ENCODE measurements around the gene SLC9A9. TPM values are rescaled to one million over a fixed set of nuclear protein-coding genes. Genes with fewer than 3 reads are reported as not detected.

Gene SLC9A9
- total and polyA plus RNA-seq, 2 of the 8 experiments (the other 6 are each of a cell fraction or from before 2014, with no cell fraction given) = 0.48 to 1.1 TPM

DNA sequence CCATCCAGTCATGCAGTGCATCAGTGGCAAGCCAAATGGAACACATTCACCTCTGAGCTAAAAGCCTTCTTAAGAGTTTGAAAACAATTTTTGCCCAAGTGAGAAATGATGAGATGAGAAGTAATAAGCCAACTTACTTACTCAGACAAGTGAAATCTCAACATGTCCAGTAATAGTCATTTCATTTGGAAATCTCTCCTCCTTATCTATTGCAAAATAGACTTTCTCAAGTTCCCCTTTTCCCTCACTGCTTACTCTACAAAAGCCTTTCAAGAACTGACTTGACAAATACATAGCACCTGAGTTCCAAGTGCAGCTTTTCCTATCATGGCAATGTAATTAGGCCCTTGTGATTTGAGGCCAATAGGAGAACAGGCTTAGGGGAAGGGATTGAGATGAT, 282.3 kb downstream of the SLC9A9 start:
- no peaks in the 10 kb centered on the region for H3K79me1 ChIP-seq (ENCODE audit: low read depth, low read length)
- no peak overlapping the region for H3K27ac ChIP-seq (ENCODE audit: low read depth, low read length)
- ChIA-PET CTCF (ENCODE audit: partially characterized antibody) (interaction anchor here (0.6 kb wide), 1 partner anchor 216 kb away, joined by 3 read pairs; no protein-coding TSS in a partner anchor), POLR2A (ENCODE audit: partially characterized antibody) (no interaction called here)
- no peaks in the 10 kb centered on the region for H4K20me1 ChIP-seq (replicated peaks in 1 of 2; ENCODE audit: control insufficient read depth in 1 of 2, insufficient read depth in 2 of 2, low read length in 2 of 2)
- H4K8ac ChIP-seq (ENCODE audit: extremely low read depth, insufficient read depth, low read length) = no peak overlapping the region
- no peak overlapping the region for H3K56ac ChIP-seq (replicated peaks; ENCODE audit: insufficient read length, low read depth, low read length)
- H4K91ac ChIP-seq (replicated peaks; ENCODE audit: insufficient read length, low read length) = no peak overlapping the region
- peak overlapping the region; percentile 42; the same call in 1 of the 2 replicates for H2AFZ ChIP-seq (ENCODE audit: low read length)
- FAIRE-seq (no peak), DNase-seq (ENCODE audit: low read depth in 1 of 2, low spot score in 2 of 2) (no peak)
- no peak overlapping the region for H3K23ac ChIP-seq (ENCODE audit: insufficient read length)
- H3K79me2 ChIP-seq (ENCODE audit: control insufficient read depth in 1 of 2, insufficient read depth in 2 of 2, low read length in 2 of 2) = no peaks in the 10 kb centered on the region
- H2AK5ac ChIP-seq (ENCODE audit: low read depth, low read length) = no peak overlapping the region
- no peaks in the 10 kb centered on the region for H3K36me3 ChIP-seq (ENCODE audit: control insufficient read depth in 2 of 4, insufficient read depth in 4 of 4, low read length in 3 of 4)
- no peak overlapping the region for H2BK15ac ChIP-seq (ENCODE audit: low read length)
- H3K9ac ChIP-seq (replicated peaks in 1 of 4; ENCODE audit: extremely low read depth in 1 of 4, low read depth in 3 of 4, low read length in 3 of 4) = no peak overlapping the region
- no peak overlapping the region for H4K5ac ChIP-seq (ENCODE audit: insufficient read length, low read depth, low read length)
- H2BK20ac ChIP-seq (ENCODE audit: low read length) = no peak overlapping the region
- no peak overlapping the region for H3K18ac ChIP-seq (ENCODE audit: extremely low read depth, low read length)
- H3K4me3 ChIP-seq (ENCODE audit: extremely low read depth in 1 of 4, insufficient read depth in 2 of 4, low read depth in 3 of 4, low read length in 4 of 4) = no peak overlapping the region
- no peak for TF ChIP-seq GTF2F1 (IDR thresholded peaks at IDR 0.05; ENCODE audit: borderline replicate concordance, low read depth, low read length)
- TF ChIP-seq CBX8 (IDR thresholded peaks at IDR 0.05; ENCODE audit: borderline replicate concordance, low read depth, low read length) = no peak
- no peak for TF ChIP-seq YY1 (IDR thresholded peaks at IDR 0.05; ENCODE audit: low read depth, low read length)
- no peak for TF ChIP-seq SUZ12 (IDR thresholded peaks at IDR 0.05; ENCODE audit: low read length)
- TF ChIP-seq, protein P1, sequence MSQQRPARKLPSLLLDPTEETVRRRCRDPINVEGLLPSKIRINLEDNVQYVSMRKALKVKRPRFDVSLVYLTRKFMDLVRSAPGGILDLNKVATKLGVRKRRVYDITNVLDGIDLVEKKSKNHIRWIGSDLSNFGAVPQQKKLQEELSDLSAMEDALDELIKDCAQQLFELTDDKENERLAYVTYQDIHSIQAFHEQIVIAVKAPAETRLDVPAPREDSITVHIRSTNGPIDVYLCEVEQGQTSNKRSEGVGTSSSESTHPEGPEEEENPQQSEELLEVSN (IDR thresholded peaks at IDR 0.05) = no peak
- no peak for TF ChIP-seq EZH2 (IDR thresholded peaks at IDR 0.05; ENCODE audit: low read depth, low read length, severe bottlenecking)
- no peaks in the 10 kb centered on the region for H3K9me3 ChIP-seq (ENCODE audit: insufficient read depth in 2 of 2, low read depth in 1 of 2, low read length in 1 of 2)
- H3K4me2 ChIP-seq (ENCODE audit: insufficient read depth in 1 of 2, low read depth in 2 of 2, low read length in 2 of 2) = no peak overlapping the region
- no peaks in the 10 kb centered on the region for H3K27me3 ChIP-seq (replicated peaks in 1 of 4; ENCODE audit: control insufficient read depth in 3 of 4, extremely low read depth in 1 of 4, insufficient read depth in 3 of 4, low read length in 3 of 4)
- no peak overlapping the region for H3K4ac ChIP-seq (replicated peaks; ENCODE audit: insufficient read length, low read depth, low read length)
- H3K14ac ChIP-seq (ENCODE audit: insufficient read length) = no peak overlapping the region
- H3K4me1 ChIP-seq (replicated peaks in 1 of 4; ENCODE audit: control insufficient read depth in 3 of 4, insufficient read depth in 4 of 4, low read length in 3 of 4) = no peaks in the 10 kb centered on the region
- H2BK120ac ChIP-seq (replicated peaks; ENCODE audit: low read depth, low read length) = no peak overlapping the region
- no peak overlapping the region for H2BK12ac ChIP-seq (ENCODE audit: low read depth, low read length)
- H2BK5ac ChIP-seq (ENCODE audit: low read depth, low read length) = no peak overlapping the region
- no peaks in the 10 kb centered on the region for H3K23me2 ChIP-seq (ENCODE audit: low read depth, low read length)
